Epithelial cell of esophagus (primary cell): ENCODE measurements around the gene MED23.

Source experiments
- DNase-seq: peaks from one replicate; pipeline ENCODE4 v3.0.0; 2010; ENCODE audit warnings: low read depth
- H3K4me3 ChIP-seq: 2 replicates; pipeline ENCODE4 v1.5.1; 2011; ENCODE audit warnings: mild to moderate bottlenecking, low read length, control low read depth
- TF ChIP-seq, protein P1 (sequence below): IDR thresholded peaks from 2 replicates; pipeline ENCODE4 v1.5.1; 2011; ENCODE audit warnings: low read depth, mild to moderate bottlenecking, low read length, control low read depth, inconsistent platforms; ENCODE audit not compliant: insufficient read depth; ENCODE audit errors: missing control alignments

The MED23 gene

GRCh38 chr6:131558922-131559321 lies 69.1 kb downstream of the MED23 start:
- no peak for DNase-seq
- TF ChIP-seq, protein P1, sequence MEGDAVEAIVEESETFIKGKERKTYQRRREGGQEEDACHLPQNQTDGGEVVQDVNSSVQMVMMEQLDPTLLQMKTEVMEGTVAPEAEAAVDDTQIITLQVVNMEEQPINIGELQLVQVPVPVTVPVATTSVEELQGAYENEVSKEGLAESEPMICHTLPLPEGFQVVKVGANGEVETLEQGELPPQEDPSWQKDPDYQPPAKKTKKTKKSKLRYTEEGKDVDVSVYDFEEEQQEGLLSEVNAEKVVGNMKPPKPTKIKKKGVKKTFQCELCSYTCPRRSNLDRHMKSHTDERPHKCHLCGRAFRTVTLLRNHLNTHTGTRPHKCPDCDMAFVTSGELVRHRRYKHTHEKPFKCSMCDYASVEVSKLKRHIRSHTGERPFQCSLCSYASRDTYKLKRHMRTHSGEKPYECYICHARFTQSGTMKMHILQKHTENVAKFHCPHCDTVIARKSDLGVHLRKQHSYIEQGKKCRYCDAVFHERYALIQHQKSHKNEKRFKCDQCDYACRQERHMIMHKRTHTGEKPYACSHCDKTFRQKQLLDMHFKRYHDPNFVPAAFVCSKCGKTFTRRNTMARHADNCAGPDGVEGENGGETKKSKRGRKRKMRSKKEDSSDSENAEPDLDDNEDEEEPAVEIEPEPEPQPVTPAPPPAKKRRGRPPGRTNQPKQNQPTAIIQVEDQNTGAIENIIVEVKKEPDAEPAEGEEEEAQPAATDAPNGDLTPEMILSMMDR: no peak
- H3K4me3 ChIP-seq: no peak overlapping the region

- DNase-seq: no peak
- H3K4me3 ChIP-seq: no peak overlapping the region
- TF ChIP-seq, protein P1: no peak
Measured at GRCh38 chr6:131555992-131556391, 72.0 kb downstream of the MED23 start.

- TF ChIP-seq, protein P1: no peak
- no peak for DNase-seq
- H3K4me3 ChIP-seq: no peak overlapping the region
Measured at GRCh38 chr6:131552572-131552971, 75.5 kb downstream of the MED23 start.

GRCh38 chr6:131551902-131552301 lies 76.1 kb downstream of the MED23 start:
- no peak for DNase-seq
- TF ChIP-seq, protein P1: no peak
- no peak overlapping the region for H3K4me3 ChIP-seq

GRCh38 chr6:131549811-131550210 lies 78.2 kb downstream of the MED23 start:
- no peak overlapping the region for H3K4me3 ChIP-seq
- no peak for DNase-seq
- TF ChIP-seq, protein P1: no peak

GRCh38 chr6:131548441-131548840 lies 79.6 kb downstream of the MED23 start:
- DNase-seq: no peak
- TF ChIP-seq, protein P1: no peak
- H3K4me3 ChIP-seq: no peak overlapping the region

DNA sequence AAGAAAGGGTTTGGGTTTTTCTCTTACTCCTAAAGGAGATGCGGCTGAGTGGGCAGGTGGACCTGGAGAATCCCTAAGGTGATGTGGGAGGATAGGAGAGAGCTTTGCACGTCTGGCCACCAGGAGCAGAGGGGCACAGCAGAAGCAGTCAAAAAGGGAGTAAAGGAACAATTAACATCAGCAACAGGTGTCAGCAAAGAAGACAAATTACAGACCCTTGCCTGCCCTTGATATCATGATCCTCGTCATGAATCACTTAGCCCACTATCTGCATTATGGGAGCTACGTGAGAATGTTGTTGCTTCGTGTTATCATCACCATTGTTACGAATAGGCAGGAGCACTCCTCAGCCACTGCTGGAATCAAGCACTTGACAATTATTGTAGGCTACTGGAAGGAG lies 80.6 kb downstream of the MED23 start:
- no peak overlapping the region for H3K4me3 ChIP-seq
- DNase-seq: no peak
- TF ChIP-seq, protein P1: no peak
